Gastroesophageal sphincter (tissue), 4 donors: ENCODE results near the gene ATP6V0D1. TPM values are rescaled to one million over a fixed set of nuclear protein-coding genes. Genes with fewer than 3 reads are reported as not detected.

Experiments used
- ATAC-seq: fragments of 150-250 bp; one replicate; pipeline ENCODE4 v1.9.1; 2016; ENCODE audit warnings: mild to moderate bottlenecking, moderate library complexity
- H3K27ac ChIP-seq, 4 donors: fragments of 200-600 bp; sonication (generic) in 3 of 4; 1 replicate in 3 of 4; 2 replicates in 1 of 4; pipeline ENCODE4 v1.5.1; 2016 to 2019
- H3K27me3 ChIP-seq: fragments of 200-600 bp; sonication (generic); one replicate; pipeline ENCODE4 v1.5.1; 2019
- H3K36me3 ChIP-seq, 2 donors: fragments of 200-600 bp; sonication (generic); one replicate each; pipeline ENCODE4 v1.5.1; 2019; ENCODE audit warnings: control low read depth in 1 of 2
- H3K4me1 ChIP-seq, 3 donors: fragments of 200-600 bp; sonication (generic); 1 replicate in 2 of 3; 2 replicates in 1 of 3; pipeline ENCODE4 v1.5.1; 2016 to 2019; ENCODE audit warnings: control low read depth in 2 of 3
- H3K4me3 ChIP-seq, 2 donors: fragments of 200-600 bp; sonication (generic); one replicate each; pipeline ENCODE4 v1.5.1; 2019; ENCODE audit warnings: mild to moderate bottlenecking in 1 of 2, moderate library complexity in 1 of 2
- H3K9me3 ChIP-seq, 3 donors: fragments of 200-600 bp; sonication (generic); one replicate each; pipeline ENCODE4 v1.5.1; 2017 to 2019; ENCODE audit warnings: control low read depth in 2 of 3
- CTCF ChIP-seq, 4 experiments: fragments of 200-600 bp in 2 of 4; fragments of 450-650 bp in 2 of 4; sonication (generic) in 1 of 4; IDR thresholded peaks; one replicate each; pipeline ENCODE4 v1.5.1; 2017 to 2019; ENCODE audit warnings: antibody characterized with exemption in 4 of 4, mild to moderate bottlenecking in 2 of 4, moderate library complexity in 2 of 4
- EP300 ChIP-seq: sonication (generic); formaldehyde crosslinking; IDR thresholded peaks from one replicate; pipeline ENCODE4 v1.6.1; 2017; ENCODE audit warnings: antibody characterized with exemption, mild to moderate bottlenecking
- POLR2A ChIP-seq, 2 donors: fragments of 450-650 bp; IDR thresholded peaks; one replicate each; pipeline ENCODE4 v1.6.1; 2017; ENCODE audit warnings: antibody characterized with exemption in 2 of 2, mild to moderate bottlenecking in 2 of 2, moderate library complexity in 1 of 2
- POLR2AphosphoS5 ChIP-seq: sonication (generic); formaldehyde crosslinking; IDR thresholded peaks from one replicate; pipeline ENCODE4 v1.6.1; 2017; ENCODE audit warnings: antibody characterized with exemption
- WGBS, 2 donors: methylation state at CpG; one replicate each; pipeline ENCODE4 v1.1.5; 2018; ENCODE audit warnings: low coverage in 1 of 2; 5-methylcytosine and 5-hydroxymethylcytosine counted together
- total RNA-seq, 4 donors: library from RNA; depleted of rRNA; stranded (reverse); fragments of >200 nt; gene quantifications; one replicate each; pipeline ENCODE4 v1.1.0, GENCODE V29; 2016

Gene ATP6V0D1
- total RNA-seq, 4 donors from 2014 or later, result 94.2 to 145 (median 110) TPM

GRCh38 chr16:67454104-67454503 is 26.9 kb downstream of the ATP6V0D1 start:
- ATAC-seq, result no peak
- peaks cover 0 to 46% of the 10 kb centered on the region in 2 donors for H3K36me3 ChIP-seq
- WGBS, 2 donors, result 77 to 80% methylated on average over 2 to 4 of the region's 5 CpGs
- no peaks in the 10 kb centered on the region for H3K9me3 ChIP-seq
- H3K4me1 ChIP-seq, result peaks cover 0 to 76% (median 45%) of the 10 kb centered on the region in 3 donors
- H3K27ac ChIP-seq, result no peak overlapping the region
- TF ChIP-seq EP300 (no peak), POLR2AphosphoS5 (no peak), POLR2A (IDR thresholded peaks at IDR 0.05) (no peak), CTCF (IDR thresholded peaks at IDR 0.05) (no peak)
- H3K27me3 ChIP-seq, result no peaks in the 10 kb centered on the region
- H3K4me3 ChIP-seq, result no peak overlapping the region

- Histone ChIP-seq H3K4me1 (peaks cover 0 to 74% (median 34%) of the 10 kb centered on the region in 3 donors), H3K27me3 (no peaks in the 10 kb centered on the region), H3K9me3 (no peaks in the 10 kb centered on the region), H3K36me3 (peaks cover 0 to 63% of the 10 kb centered on the region in 2 donors), H3K4me3 (no peak overlapping the region), H3K27ac (peak overlapping the region in 2 of 4 donors; percentile 24 to 38)
- no peak for TF ChIP-seq POLR2AphosphoS5
- TF ChIP-seq CTCF (IDR thresholded peaks at IDR 0.05), result no peak
- TF ChIP-seq POLR2A (IDR thresholded peaks at IDR 0.05), result no peak
- no peak for TF ChIP-seq EP300
- 33% methylated on average over 1 of the region's 2 CpGs; no CpG with 5 or more reads in 1 of the 2 donors for WGBS, 2 donors
- ATAC-seq, result no peak
Observed at GRCh38 chr16:67451704-67452435, 29.1 kb downstream of the ATP6V0D1 start.

GRCh38 chr16:67451061-67451703 is 29.8 kb downstream of the ATP6V0D1 start:
- 68 to 90% methylated on average over 4 to 6 of the region's 12 CpGs for WGBS, 2 donors
- peak overlapping the region in 2 of 4 donors; percentile 24 to 38 for H3K27ac ChIP-seq
- peaks cover 0 to 74% (median 35%) of the 10 kb centered on the region in 3 donors for H3K4me1 ChIP-seq

GRCh38 chr16:67449739-67450138 is 31.2 kb downstream of the ATP6V0D1 start:
- TF ChIP-seq CTCF (IDR thresholded peaks at IDR 0.05) (no peak), POLR2A (IDR thresholded peaks at IDR 0.05) (no peak), POLR2AphosphoS5 (no peak), EP300 (no peak)
- no peaks in the 10 kb centered on the region for H3K27me3 ChIP-seq
- no peak overlapping the region for H3K4me3 ChIP-seq
- no peak for ATAC-seq
- peak overlapping the region in 2 of 4 donors; percentile 14 to 20 for H3K27ac ChIP-seq
- H3K9me3 ChIP-seq, result no peaks in the 10 kb centered on the region
- peaks cover 0 to 68% of the 10 kb centered on the region in 2 donors for H3K36me3 ChIP-seq
- H3K4me1 ChIP-seq, result peaks cover 0 to 79% (median 46%) of the 10 kb centered on the region in 3 donors
- 83% methylated on average over 1 of the region's 3 CpGs; no CpG with 5 or more reads in 1 of the 2 donors for WGBS, 2 donors

More at GRCh38 chr16:67451061-67451703, 29.8 kb downstream of the ATP6V0D1 start:
- no peak for TF ChIP-seq POLR2AphosphoS5
- TF ChIP-seq EP300, result no peak
- TF ChIP-seq POLR2A (IDR thresholded peaks at IDR 0.05), result no peak
- TF ChIP-seq CTCF (IDR thresholded peaks at IDR 0.05), result no peak
- Histone ChIP-seq H3K4me3 (no peak overlapping the region), H3K9me3 (no peaks in the 10 kb centered on the region), H3K36me3 (peaks cover 0 to 64% of the 10 kb centered on the region in 2 donors), H3K27me3 (no peaks in the 10 kb centered on the region)
- ATAC-seq, result no peak
